ENCODE results near the gene LYAR.

DNA sequence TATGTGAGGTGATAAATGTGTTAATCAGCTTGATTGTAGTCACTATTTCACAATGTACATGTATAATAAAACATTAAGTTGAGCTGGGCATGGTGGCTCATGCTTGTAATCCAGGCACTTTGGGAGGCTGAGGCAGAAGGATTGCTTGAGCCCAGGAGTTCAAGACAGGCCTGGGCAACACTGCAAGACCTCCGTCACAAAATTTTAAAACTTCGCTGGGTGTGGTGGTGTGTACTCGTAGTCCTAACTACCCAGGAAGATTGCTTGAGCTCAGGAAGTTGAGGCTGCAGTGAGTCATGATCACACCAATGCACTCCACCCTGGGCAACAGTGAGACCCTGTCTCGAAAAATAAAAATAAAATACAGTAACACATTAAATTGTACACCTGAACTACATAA is 20.1 kb downstream of the LYAR start:
- no peak for TF ChIP-seq POLR2AphosphoS5 (IDR thresholded peaks at IDR 0.05; ENCODE audit: low read depth, low read length)
- TF ChIP-seq TAF1 (IDR thresholded peaks at IDR 0.05; ENCODE audit: borderline replicate concordance, insufficient read depth, low read length), result no peak
- TF ChIP-seq FOXP2 (optimal IDR thresholded peaks at IDR 0.05; ENCODE audit: borderline replicate concordance, extremely low read depth, extremely low read length, insufficient read depth), result no peak
- TF ChIP-seq, protein P1, sequence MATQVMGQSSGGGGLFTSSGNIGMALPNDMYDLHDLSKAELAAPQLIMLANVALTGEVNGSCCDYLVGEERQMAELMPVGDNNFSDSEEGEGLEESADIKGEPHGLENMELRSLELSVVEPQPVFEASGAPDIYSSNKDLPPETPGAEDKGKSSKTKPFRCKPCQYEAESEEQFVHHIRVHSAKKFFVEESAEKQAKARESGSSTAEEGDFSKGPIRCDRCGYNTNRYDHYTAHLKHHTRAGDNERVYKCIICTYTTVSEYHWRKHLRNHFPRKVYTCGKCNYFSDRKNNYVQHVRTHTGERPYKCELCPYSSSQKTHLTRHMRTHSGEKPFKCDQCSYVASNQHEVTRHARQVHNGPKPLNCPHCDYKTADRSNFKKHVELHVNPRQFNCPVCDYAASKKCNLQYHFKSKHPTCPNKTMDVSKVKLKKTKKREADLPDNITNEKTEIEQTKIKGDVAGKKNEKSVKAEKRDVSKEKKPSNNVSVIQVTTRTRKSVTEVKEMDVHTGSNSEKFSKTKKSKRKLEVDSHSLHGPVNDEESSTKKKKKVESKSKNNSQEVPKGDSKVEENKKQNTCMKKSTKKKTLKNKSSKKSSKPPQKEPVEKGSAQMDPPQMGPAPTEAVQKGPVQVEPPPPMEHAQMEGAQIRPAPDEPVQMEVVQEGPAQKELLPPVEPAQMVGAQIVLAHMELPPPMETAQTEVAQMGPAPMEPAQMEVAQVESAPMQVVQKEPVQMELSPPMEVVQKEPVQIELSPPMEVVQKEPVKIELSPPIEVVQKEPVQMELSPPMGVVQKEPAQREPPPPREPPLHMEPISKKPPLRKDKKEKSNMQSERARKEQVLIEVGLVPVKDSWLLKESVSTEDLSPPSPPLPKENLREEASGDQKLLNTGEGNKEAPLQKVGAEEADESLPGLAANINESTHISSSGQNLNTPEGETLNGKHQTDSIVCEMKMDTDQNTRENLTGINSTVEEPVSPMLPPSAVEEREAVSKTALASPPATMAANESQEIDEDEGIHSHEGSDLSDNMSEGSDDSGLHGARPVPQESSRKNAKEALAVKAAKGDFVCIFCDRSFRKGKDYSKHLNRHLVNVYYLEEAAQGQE (IDR thresholded peaks at IDR 0.05; ENCODE audit: insufficient read depth in 1 of 2, low read depth in 2 of 2, low read length in 2 of 2), result no peak
